Tibial nerve (tissue), 4 donors: ENCODE results near the gene RPS4Y1. TPM values are rescaled to one million over a fixed set of nuclear protein-coding genes. Genes with fewer than 3 reads are reported as not detected.
"Not testable (repeated sequence)": the region's sequence is repeated elsewhere in the genome, so short reads cannot be mapped to it uniquely, and the experiment has no call there.

Source experiments
- DNase-seq, 2 donors: peaks; one replicate each; pipeline ENCODE4 v3.0.0-alpha.2; 2019; ENCODE audit warnings: low spot score in 2 of 2
- H3K27ac ChIP-seq, 4 donors: fragments of 200-600 bp; sonication (generic) in 3 of 4; one replicate each; pipeline ENCODE4 v1.5.1; 2017 to 2019; ENCODE audit warnings: mild to moderate bottlenecking in 1 of 4
- H3K27me3 ChIP-seq, 2 donors: fragments of 200-600 bp; sonication (generic) in 1 of 2; one replicate each; pipeline versions ENCODE4 v1.5.1 to v1.6.0; 2017 to 2019
- H3K36me3 ChIP-seq, 3 donors: fragments of 200-600 bp; sonication (generic); one replicate each; pipeline ENCODE4 v1.5.1; 2018 to 2019
- H3K4me1 ChIP-seq, 4 donors: fragments of 200-600 bp; sonication (generic) in 3 of 4; one replicate each; pipeline ENCODE4 v1.5.1; 2017 to 2019
- H3K4me3 ChIP-seq, 4 donors: fragments of 200-600 bp; sonication (generic) in 3 of 4; one replicate each; pipeline ENCODE4 v1.5.1; 2017 to 2019; ENCODE audit warnings: mild to moderate bottlenecking in 1 of 4, moderate library complexity in 1 of 4
- H3K9me3 ChIP-seq, 4 donors: fragments of 200-600 bp; sonication (generic) in 3 of 4; one replicate each; pipeline ENCODE4 v1.5.1; 2017 to 2019
- EP300 ChIP-seq, 2 donors: sonication (generic); formaldehyde crosslinking; IDR thresholded peaks; one replicate each; pipeline ENCODE4 v1.6.1; 2017; ENCODE audit warnings: antibody characterized with exemption in 2 of 2, mild to moderate bottlenecking in 1 of 2
- POLR2A ChIP-seq, 2 donors: fragments of 450-650 bp; IDR thresholded peaks; one replicate each; pipeline ENCODE4 v1.6.1; 2017; ENCODE audit warnings: antibody characterized with exemption in 2 of 2, mild to moderate bottlenecking in 2 of 2, moderate library complexity in 2 of 2
- WGBS, 2 donors: methylation state at CpG; one replicate each; pipeline ENCODE4 v1.1.5; 2018; 5-methylcytosine and 5-hydroxymethylcytosine counted together
- total RNA-seq, 4 donors: library from RNA; depleted of rRNA; stranded (reverse); fragments of >200 nt; gene quantifications; one replicate each; pipeline ENCODE4 v1.1.0, GENCODE V29; 2016
- TF ChIP-seq, protein P1 (sequence below), 5 experiments: fragments of 200-600 bp in 3 of 5; fragments of 450-650 bp in 2 of 5; sonication (generic) in 3 of 5; IDR thresholded peaks; one replicate each; pipeline ENCODE4 v1.5.1; 2016 to 2019; ENCODE audit warnings: antibody characterized with exemption in 5 of 5, mild to moderate bottlenecking in 3 of 5, moderate library complexity in 2 of 5

The RPS4Y1 gene
- total RNA-seq, 4 donors from 2014 or later = 0.90 to 247 (median 214) TPM; not detected in 1

DNA sequence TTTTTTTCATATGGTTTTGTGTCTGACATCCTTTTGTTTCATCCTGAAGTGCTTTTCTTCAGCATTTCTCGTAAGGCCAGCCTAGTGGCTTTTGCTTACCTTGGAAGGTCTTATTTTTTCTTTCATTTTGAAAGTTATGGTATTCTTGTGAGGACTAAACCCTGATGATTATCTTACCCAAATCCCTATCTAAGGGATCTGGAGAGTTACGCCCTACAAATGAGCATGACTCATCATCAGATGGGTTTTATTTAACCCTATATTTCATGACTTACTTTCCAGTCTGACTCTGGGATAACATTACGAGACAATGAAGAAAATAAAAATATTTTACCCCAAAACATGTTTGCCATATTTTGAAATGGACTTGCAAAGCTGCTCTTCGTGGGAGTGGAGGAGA lies 18.4 kb downstream of the RPS4Y1 start:
- H3K27me3 ChIP-seq = no peaks in the 10 kb centered on the region
- DNase-seq = no peak
- H3K36me3 ChIP-seq = peaks cover 0 to 49% (median 0%) of the 10 kb centered on the region in 3 donors
- H3K4me1 ChIP-seq = no peaks in the 10 kb centered on the region
- no peak overlapping the region for H3K4me3 ChIP-seq
- no peak for TF ChIP-seq EP300 (IDR thresholded peaks at IDR 0.05)
- TF ChIP-seq, protein P1, sequence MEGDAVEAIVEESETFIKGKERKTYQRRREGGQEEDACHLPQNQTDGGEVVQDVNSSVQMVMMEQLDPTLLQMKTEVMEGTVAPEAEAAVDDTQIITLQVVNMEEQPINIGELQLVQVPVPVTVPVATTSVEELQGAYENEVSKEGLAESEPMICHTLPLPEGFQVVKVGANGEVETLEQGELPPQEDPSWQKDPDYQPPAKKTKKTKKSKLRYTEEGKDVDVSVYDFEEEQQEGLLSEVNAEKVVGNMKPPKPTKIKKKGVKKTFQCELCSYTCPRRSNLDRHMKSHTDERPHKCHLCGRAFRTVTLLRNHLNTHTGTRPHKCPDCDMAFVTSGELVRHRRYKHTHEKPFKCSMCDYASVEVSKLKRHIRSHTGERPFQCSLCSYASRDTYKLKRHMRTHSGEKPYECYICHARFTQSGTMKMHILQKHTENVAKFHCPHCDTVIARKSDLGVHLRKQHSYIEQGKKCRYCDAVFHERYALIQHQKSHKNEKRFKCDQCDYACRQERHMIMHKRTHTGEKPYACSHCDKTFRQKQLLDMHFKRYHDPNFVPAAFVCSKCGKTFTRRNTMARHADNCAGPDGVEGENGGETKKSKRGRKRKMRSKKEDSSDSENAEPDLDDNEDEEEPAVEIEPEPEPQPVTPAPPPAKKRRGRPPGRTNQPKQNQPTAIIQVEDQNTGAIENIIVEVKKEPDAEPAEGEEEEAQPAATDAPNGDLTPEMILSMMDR (IDR thresholded peaks at IDR 0.05) = no peak
- TF ChIP-seq POLR2A (IDR thresholded peaks at IDR 0.05) = no peak
- no peak overlapping the region for H3K27ac ChIP-seq
- 72% methylated on average over 4 of the region's 4 CpGs; no CpG with 5 or more reads in 1 of the 2 donors for WGBS, 2 donors
- H3K9me3 ChIP-seq = no peaks in the 10 kb centered on the region

DNA sequence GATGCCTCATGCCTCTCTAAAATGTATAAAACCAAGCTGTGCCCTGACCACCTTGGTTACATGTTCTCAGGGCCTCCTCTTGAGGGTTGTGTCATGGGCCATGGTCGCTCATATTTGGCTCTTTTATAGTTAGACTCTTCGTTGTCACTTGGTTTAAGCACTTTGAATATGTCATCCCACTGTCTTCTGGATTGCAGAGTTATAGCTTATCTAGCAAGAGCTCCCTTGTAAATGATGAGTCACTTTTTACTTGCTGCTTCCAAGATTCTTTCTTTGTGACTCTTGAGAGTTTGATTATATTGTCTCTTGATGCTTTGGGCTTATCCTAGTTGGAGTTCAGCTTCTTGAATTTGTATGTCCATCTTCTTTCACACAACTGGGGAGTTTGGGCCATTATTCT lies 19.1 kb downstream of the RPS4Y1 start:
- TF ChIP-seq, protein P1 (IDR thresholded peaks at IDR 0.05) = no peak
- TF ChIP-seq POLR2A (IDR thresholded peaks at IDR 0.05) (no peak), EP300 (IDR thresholded peaks at IDR 0.05) (no peak)
- H3K9me3 ChIP-seq = no peaks in the 10 kb centered on the region
- H3K27me3 ChIP-seq = no peaks in the 10 kb centered on the region
- no peak overlapping the region for H3K27ac ChIP-seq
- no peak for DNase-seq
- no peak overlapping the region for H3K4me3 ChIP-seq
- peaks cover 0 to 48% (median 0%) of the 10 kb centered on the region in 3 donors for H3K36me3 ChIP-seq
- WGBS, 2 donors = 88% methylated on average over 2 of the region's 2 CpGs; no CpG with 5 or more reads in 1 of the 2 donors
- H3K4me1 ChIP-seq = no peaks in the 10 kb centered on the region

DNA sequence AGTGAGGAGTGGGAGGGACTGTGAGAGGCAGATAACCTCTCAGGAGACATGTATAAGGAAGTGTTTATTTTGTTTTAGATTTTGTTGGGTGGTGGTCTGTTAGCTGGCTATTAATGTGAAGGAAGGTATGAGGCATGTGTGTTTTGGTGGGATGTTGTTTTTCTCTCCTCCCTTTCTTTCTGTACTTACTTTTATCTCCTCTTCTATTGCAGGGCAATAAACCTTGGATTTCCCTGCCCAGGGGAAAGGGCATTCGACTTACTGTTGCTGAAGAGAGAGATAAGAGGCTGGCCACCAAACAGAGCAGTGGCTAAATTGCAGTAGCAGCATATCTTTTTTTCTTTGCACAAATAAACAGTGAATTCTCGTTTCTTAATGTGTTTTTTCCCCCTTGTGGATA lies 25.2 kb downstream of the RPS4Y1 start:
- no peaks in the 10 kb centered on the region for H3K27me3 ChIP-seq
- peaks cover 0 to 38% (median 0%) of the 10 kb centered on the region in 3 donors for H3K36me3 ChIP-seq
- H3K4me3 ChIP-seq = no peak overlapping the region
- H3K27ac ChIP-seq = no peak overlapping the region
- no peaks in the 10 kb centered on the region for H3K9me3 ChIP-seq
- no peaks in the 10 kb centered on the region for H3K4me1 ChIP-seq
- TF ChIP-seq, protein P1 (IDR thresholded peaks at IDR 0.05) = no peak
- no peak for TF ChIP-seq EP300 (IDR thresholded peaks at IDR 0.05)
- TF ChIP-seq POLR2A (IDR thresholded peaks at IDR 0.05) = no peak
- WGBS, 2 donors = 22% methylated on average over 2 of the region's 2 CpGs; no CpG with 5 or more reads in 1 of the 2 donors
- DNase-seq = no peak

DNA sequence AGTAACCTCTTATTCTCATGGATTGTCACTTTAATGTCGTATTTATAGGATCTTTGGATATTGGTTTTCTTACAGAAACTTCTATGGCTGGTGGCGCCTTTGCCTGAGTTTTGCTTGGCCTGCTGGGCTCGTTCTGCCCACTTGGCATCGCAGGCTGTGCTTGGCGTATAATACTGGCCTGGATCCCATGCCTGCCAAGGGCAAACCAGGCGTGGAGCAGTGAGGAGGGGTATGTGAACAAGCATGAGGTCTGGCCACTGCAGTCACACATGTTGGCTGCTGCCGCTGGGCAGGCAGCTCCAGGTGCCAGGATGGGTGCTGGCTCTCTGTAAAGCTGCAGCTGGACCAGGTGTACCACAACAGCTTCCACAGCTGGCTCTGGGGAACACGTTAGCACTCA lies 26.1 kb downstream of the RPS4Y1 start:
- Histone ChIP-seq H3K36me3 (peaks cover 0 to 38% (median 0%) of the 10 kb centered on the region in 3 donors), H3K4me1 (no peaks in the 10 kb centered on the region), H3K9me3 (peaks cover 0 to 4% (median 0%) of the 10 kb centered on the region in 4 donors), H3K27ac (no peak overlapping the region), H3K4me3 (no peak overlapping the region), H3K27me3 (no peaks in the 10 kb centered on the region)
- TF ChIP-seq EP300 (IDR thresholded peaks at IDR 0.05) (no peak), POLR2A (IDR thresholded peaks at IDR 0.05) (no peak)
- TF ChIP-seq, protein P1 (IDR thresholded peaks at IDR 0.05) = no peak
- no peak for DNase-seq
- 97% methylated on average over 7 of the region's 8 CpGs; no CpG with 5 or more reads in 1 of the 2 donors for WGBS, 2 donors

DNA sequence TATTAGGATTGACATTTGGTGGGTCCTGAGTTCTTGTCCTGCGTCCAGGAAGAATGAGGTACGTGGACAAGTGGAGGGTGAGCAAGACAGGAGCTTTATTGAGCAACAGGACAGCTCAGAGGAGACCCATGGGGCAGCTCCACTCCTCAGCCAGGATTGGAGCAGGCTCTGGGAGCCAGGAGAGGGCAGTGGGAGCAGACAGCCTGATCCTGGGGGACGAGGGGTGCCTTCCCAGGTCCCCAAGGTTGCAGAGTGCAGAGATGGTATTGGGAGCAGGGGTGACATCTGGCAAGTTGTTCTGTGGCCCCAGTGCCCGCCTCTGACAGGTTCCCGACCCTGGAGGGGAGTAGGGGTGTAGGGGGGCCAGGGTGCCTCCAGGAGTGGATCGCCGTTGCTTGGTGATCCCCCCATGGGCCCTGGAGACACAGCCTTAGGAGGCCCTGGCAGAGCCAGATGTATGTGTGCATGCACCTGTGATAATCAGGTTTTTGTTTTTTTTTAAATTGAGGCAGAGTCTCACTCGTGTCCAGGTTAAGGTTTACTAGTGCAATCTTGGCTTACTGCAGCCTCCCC lies 26.7 kb downstream of the RPS4Y1 start:
- Histone ChIP-seq H3K9me3 (peaks cover 0 to 4% (median 0%) of the 10 kb centered on the region in 4 donors), H3K4me1 (no peaks in the 10 kb centered on the region), H3K4me3 (no peak overlapping the region), H3K36me3 (peaks cover 0 to 35% (median 0%) of the 10 kb centered on the region in 3 donors), H3K27me3 (no peaks in the 10 kb centered on the region), H3K27ac (no peak overlapping the region)
- no peak for DNase-seq
- 91% methylated on average over 6 of the region's 8 CpGs; no CpG with 5 or more reads in 1 of the 2 donors for WGBS, 2 donors
- no peak for TF ChIP-seq POLR2A (IDR thresholded peaks at IDR 0.05)
- TF ChIP-seq, protein P1 (IDR thresholded peaks at IDR 0.05) = no peak
- TF ChIP-seq EP300 (IDR thresholded peaks at IDR 0.05) = no peak

DNA sequence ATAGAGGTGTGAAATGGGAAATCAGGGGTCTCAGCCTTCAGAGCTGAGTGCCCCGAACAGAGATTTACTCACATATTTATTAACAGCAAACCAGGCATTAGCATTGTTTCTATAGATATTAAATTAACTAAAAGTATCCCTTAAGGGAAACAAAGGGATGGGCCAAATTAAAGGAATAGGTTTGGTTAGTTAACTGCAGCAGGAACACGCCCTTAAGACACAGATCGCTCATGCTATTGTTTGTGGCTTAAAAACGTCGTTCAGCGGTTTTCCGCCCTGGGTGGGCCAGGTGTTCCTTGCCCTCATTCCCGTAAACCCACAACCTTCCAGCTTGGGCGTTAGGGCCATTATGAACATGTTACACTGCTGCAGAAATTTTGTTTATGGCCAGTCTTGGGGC lies 30.8 kb downstream of the RPS4Y1 start:
- peaks cover 0 to 12% (median 0%) of the 10 kb centered on the region in 3 donors for H3K36me3 ChIP-seq
- H3K4me3 ChIP-seq, H3K9me3 ChIP-seq, H3K27me3 ChIP-seq, H3K27ac ChIP-seq, DNase-seq, H3K4me1 ChIP-seq: not testable (repeated sequence)
- 90% methylated on average over 9 of the region's 9 CpGs; no CpG with 5 or more reads in 1 of the 2 donors for WGBS, 2 donors
